Type B pancreatic cell (in vitro differentiated cells): ENCODE measurements around the gene RAD51B. TPM values are rescaled to one million over a fixed set of nuclear protein-coding genes. Genes with fewer than 3 reads are reported as not detected.

Experiments used
- DNase-seq: peaks from one replicate; pipeline ENCODE4 v3.0.0; 2021; ENCODE audit warnings: mixed read lengths; ENCODE audit not compliant: unreplicated experiment; ENCODE audit errors: extremely low spot score
- H3K27ac Mint-ChIP-seq: 2 replicates; pipeline ENCODE4 v1.8.0; 2021; ENCODE audit warnings: mild to moderate bottlenecking, mixed read lengths
- H3K27me3 Mint-ChIP-seq: 2 replicates; pipeline ENCODE4 v1.8.0; 2021; ENCODE audit warnings: mixed read lengths
- H3K36me3 Mint-ChIP-seq: 2 replicates; pipeline ENCODE4 v1.8.0; 2021; ENCODE audit warnings: mixed read lengths
- H3K4me1 Mint-ChIP-seq: one replicate; pipeline ENCODE4 v1.8.0; 2021; ENCODE audit warnings: mixed read lengths; ENCODE audit not compliant: unreplicated experiment
- H3K4me3 Mint-ChIP-seq: 2 replicates; pipeline ENCODE4 v1.8.0; 2021; ENCODE audit warnings: mild to moderate bottlenecking, mixed read lengths
- H3K9me3 Mint-ChIP-seq: 2 replicates; pipeline ENCODE4 v1.8.0; 2021; ENCODE audit warnings: mixed read lengths
- CTCF ChIP-seq: fragments of 200-600 bp; sonication (generic); conservative IDR thresholded peaks from 2 replicates; pipeline ENCODE4 v1.5.0; 2021; ENCODE audit warnings: antibody characterized with exemption, mild to moderate bottlenecking
- total RNA-seq: library from RNA; stranded (reverse); gene quantifications from 2 replicates; pipeline ENCODE4 v1.2.1, GENCODE V29; 2021; ENCODE audit warnings: low replicate concordance

RAD51B gene
- total RNA-seq, 1 donor from 2014 or later = 27.3 TPM

GRCh38 chr14:68397822-68398221 is 578.2 kb downstream of the RAD51B start:
- Mint-ChIP-seq H3K9me3 (no peaks in the 10 kb centered on the region), H3K4me1 (peaks cover 72% of the 10 kb centered on the region), H3K27me3 (no peaks in the 10 kb centered on the region), H3K36me3 (no peaks in the 10 kb centered on the region), H3K4me3 (peak overlapping the region; percentile 58), H3K27ac (peak overlapping the region; percentile 75)
- DNase-seq = no peak
- TF ChIP-seq CTCF = no peak

GRCh38 chr14:68398370-68398769 is 578.8 kb downstream of the RAD51B start:
- Mint-ChIP-seq H3K27me3 (no peaks in the 10 kb centered on the region), H3K4me1 (peaks cover 72% of the 10 kb centered on the region), H3K9me3 (no peaks in the 10 kb centered on the region), H3K27ac (peak overlapping the region; percentile 75), H3K4me3 (peak overlapping the region; percentile 56), H3K36me3 (no peaks in the 10 kb centered on the region)
- no peak for DNase-seq
- no peak for TF ChIP-seq CTCF

- DNase-seq = no peak
- H3K4me3 Mint-ChIP-seq = no peak overlapping the region
- peak overlapping the region; percentile 79 for H3K27ac Mint-ChIP-seq
- H3K4me1 Mint-ChIP-seq = peaks cover 70% of the 10 kb centered on the region
- H3K36me3 Mint-ChIP-seq = no peaks in the 10 kb centered on the region
- H3K9me3 Mint-ChIP-seq = no peaks in the 10 kb centered on the region
- no peaks in the 10 kb centered on the region for H3K27me3 Mint-ChIP-seq
- TF ChIP-seq CTCF = no peak
Measured at GRCh38 chr14:68399971-68400370, 580.4 kb downstream of the RAD51B start.

GRCh38 chr14:68401317-68401716 is 581.7 kb downstream of the RAD51B start:
- DNase-seq = no peak
- peak overlapping the region; percentile 4 for H3K4me3 Mint-ChIP-seq

GRCh38 chr14:68401855-68402254 is 582.3 kb downstream of the RAD51B start:
- Mint-ChIP-seq H3K9me3 (no peaks in the 10 kb centered on the region), H3K36me3 (no peaks in the 10 kb centered on the region), H3K4me1 (peaks cover 51% of the 10 kb centered on the region), H3K4me3 (no peak overlapping the region), H3K27me3 (no peaks in the 10 kb centered on the region), H3K27ac (no peak overlapping the region)
- TF ChIP-seq CTCF = no peak
- no peak for DNase-seq

More at GRCh38 chr14:68401317-68401716, 581.7 kb downstream of the RAD51B start:
- TF ChIP-seq CTCF = no peak
- H3K27ac Mint-ChIP-seq = peak overlapping the region; percentile 79
- H3K27me3 Mint-ChIP-seq = no peaks in the 10 kb centered on the region
- no peaks in the 10 kb centered on the region for H3K9me3 Mint-ChIP-seq
- H3K4me1 Mint-ChIP-seq = peaks cover 56% of the 10 kb centered on the region
- no peaks in the 10 kb centered on the region for H3K36me3 Mint-ChIP-seq

- TF ChIP-seq CTCF = no peak
- DNase-seq = no peak
- peaks cover 3% of the 10 kb centered on the region for H3K9me3 Mint-ChIP-seq
- peaks cover 3% of the 10 kb centered on the region for H3K36me3 Mint-ChIP-seq
- peaks cover 47% of the 10 kb centered on the region for H3K4me1 Mint-ChIP-seq
- no peaks in the 10 kb centered on the region for H3K27me3 Mint-ChIP-seq
- no peak overlapping the region for H3K4me3 Mint-ChIP-seq
- H3K27ac Mint-ChIP-seq = peak overlapping the region; percentile 63
Measured at GRCh38 chr14:68402525-68403101, 583.0 kb downstream of the RAD51B start.
